Epithelial cell of esophagus (primary cell): ENCODE results near the gene CUL3.
"Not testable (repeated sequence)": the region's sequence is repeated elsewhere in the genome, so short reads cannot be mapped to it uniquely, and the experiment has no call there.

ENCODE experiments used
- DNase-seq: peaks from one replicate; pipeline ENCODE4 v3.0.0; 2010; ENCODE audit warnings: low read depth
- H3K4me3 ChIP-seq: 2 replicates; pipeline ENCODE4 v1.5.1; 2011; ENCODE audit warnings: mild to moderate bottlenecking, low read length, control low read depth
- TF ChIP-seq, protein P1 (sequence below): IDR thresholded peaks from 2 replicates; pipeline ENCODE4 v1.5.1; 2011; ENCODE audit warnings: low read depth, mild to moderate bottlenecking, low read length, control low read depth, inconsistent platforms; ENCODE audit not compliant: insufficient read depth; ENCODE audit errors: missing control alignments

Gene CUL3

GRCh38 chr2:224507789-224508188 is 77.4 kb downstream of the CUL3 start:
- H3K4me3 ChIP-seq: no peak overlapping the region
- no peak for DNase-seq
- TF ChIP-seq, protein P1, sequence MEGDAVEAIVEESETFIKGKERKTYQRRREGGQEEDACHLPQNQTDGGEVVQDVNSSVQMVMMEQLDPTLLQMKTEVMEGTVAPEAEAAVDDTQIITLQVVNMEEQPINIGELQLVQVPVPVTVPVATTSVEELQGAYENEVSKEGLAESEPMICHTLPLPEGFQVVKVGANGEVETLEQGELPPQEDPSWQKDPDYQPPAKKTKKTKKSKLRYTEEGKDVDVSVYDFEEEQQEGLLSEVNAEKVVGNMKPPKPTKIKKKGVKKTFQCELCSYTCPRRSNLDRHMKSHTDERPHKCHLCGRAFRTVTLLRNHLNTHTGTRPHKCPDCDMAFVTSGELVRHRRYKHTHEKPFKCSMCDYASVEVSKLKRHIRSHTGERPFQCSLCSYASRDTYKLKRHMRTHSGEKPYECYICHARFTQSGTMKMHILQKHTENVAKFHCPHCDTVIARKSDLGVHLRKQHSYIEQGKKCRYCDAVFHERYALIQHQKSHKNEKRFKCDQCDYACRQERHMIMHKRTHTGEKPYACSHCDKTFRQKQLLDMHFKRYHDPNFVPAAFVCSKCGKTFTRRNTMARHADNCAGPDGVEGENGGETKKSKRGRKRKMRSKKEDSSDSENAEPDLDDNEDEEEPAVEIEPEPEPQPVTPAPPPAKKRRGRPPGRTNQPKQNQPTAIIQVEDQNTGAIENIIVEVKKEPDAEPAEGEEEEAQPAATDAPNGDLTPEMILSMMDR: no peak

- TF ChIP-seq, protein P1: no peak
- H3K4me3 ChIP-seq: no peak overlapping the region
- DNase-seq: no peak
Observed at GRCh38 chr2:224506494-224506893, 78.7 kb downstream of the CUL3 start.

- no peak for DNase-seq
- TF ChIP-seq, protein P1: no peak
- no peak overlapping the region for H3K4me3 ChIP-seq
Observed at GRCh38 chr2:224498991-224499390, 86.2 kb downstream of the CUL3 start.

GRCh38 chr2:224492531-224492930 is 92.6 kb downstream of the CUL3 start:
- no peak overlapping the region for H3K4me3 ChIP-seq
- TF ChIP-seq, protein P1: no peak
- DNase-seq: no peak

DNA sequence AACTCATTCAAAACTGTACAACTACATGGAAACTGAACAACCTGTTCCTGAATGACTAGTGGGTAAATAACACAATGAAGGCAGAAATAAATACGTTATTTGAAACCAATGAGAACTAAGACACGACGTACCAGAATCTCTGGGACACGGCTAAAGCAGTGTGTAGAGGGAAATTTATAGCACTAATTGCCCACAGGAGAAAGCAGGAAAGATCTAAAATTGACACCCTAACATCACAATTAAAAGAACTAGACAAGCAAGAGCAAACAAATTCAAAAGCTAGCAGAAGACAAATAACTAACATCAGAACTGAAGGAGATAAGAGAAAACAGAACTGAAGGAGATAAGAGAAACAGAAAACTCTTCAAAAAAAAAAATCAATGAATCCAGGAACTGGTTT is 97.2 kb downstream of the CUL3 start:
- DNase-seq, H3K4me3 ChIP-seq: not testable (repeated sequence)

- peak; percentile 99 for DNase-seq
- peak overlapping the region; percentile 1 for H3K4me3 ChIP-seq
Observed at GRCh38 chr2:224485081-224486014, 99.8 kb downstream of the CUL3 start.

GRCh38 chr2:224479826-224480225 is 105.3 kb downstream of the CUL3 start:
- TF ChIP-seq, protein P1: no peak
- no peak overlapping the region for H3K4me3 ChIP-seq
- DNase-seq: peak; percentile 43

GRCh38 chr2:224472827-224473226 is 112.3 kb downstream of the CUL3 start:
- no peak overlapping the region for H3K4me3 ChIP-seq
- TF ChIP-seq, protein P1: no peak
- no peak for DNase-seq
